ENCODE results near the gene SCN5A. TPM values are rescaled to one million over a fixed set of nuclear protein-coding genes. Genes with fewer than 3 reads are reported as not detected.

The SCN5A gene
- total and polyA plus RNA-seq, 2 of the 13 experiments (the other 11 are each of a cell fraction or from before 2014, with no cell fraction given): 0.22 TPM; not detected in 1

DNA sequence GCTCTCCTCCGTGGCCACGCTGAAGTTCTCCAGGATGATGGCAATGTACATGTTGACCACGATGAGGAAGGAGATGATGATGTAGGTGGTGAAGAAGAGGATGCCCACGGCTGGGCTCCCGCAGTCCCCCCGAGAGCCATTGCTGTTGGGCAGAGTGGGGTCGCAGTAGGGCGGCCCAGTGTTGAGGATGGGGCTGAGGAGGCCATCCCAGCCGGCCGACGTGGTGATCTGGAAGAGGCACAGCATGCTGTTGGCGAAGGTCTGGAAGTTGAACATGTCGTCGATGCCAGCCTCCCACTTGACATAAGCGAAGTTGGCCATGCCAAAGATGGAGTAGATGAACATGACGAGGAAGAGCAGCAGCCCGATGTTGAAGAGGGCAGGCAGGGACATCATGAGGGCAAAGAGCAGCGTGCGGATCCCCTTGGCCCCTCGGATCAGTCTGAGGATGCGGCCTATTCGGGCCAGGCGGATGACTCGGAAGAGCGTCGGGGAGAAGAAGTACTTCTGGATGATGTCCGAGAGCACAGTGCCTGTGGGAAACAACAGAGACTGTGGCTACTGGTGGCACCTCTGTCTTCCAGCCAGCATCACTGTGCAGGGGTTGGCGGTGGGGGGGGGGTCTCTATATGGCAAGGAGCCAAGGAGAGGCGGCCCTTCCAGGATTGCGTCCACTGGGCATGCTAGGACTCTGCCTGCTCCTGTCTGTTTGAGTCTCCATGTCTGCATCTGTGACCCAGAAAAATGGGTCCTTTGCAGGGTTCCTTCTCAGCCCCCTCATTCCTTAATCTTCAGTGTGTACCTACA is 98.3 kb downstream of the SCN5A start:
- CTCF ChIA-PET (ENCODE audit: low intra/inter-chr PET ratio, low total read pairs): no interaction called here
- H3K4me3 ChIP-seq (replicated peaks in 1 of 3; ENCODE audit: insufficient read depth in 1 of 3, low read depth in 2 of 3, low read length in 3 of 3): no peak overlapping the region
- H4K20me1 ChIP-seq (ENCODE audit: insufficient read depth, low read length): no peaks in the 10 kb centered on the region
- no peak overlapping the region for H3K9ac ChIP-seq (ENCODE audit: insufficient read depth, low read depth, low read length)
- FAIRE-seq: no peak
- POLR2A ChIA-PET: no interaction called here
- H3K9me3 ChIP-seq (ENCODE audit: low read length): no peaks in the 10 kb centered on the region
- H3K4me2 ChIP-seq (ENCODE audit: low read depth, low read length): no peak overlapping the region
- no peaks in the 10 kb centered on the region for H3K79me2 ChIP-seq (ENCODE audit: insufficient read depth, low read length)
- TF ChIP-seq ZFP36L1 (CRISPR knock-in tag; IDR thresholded peaks at IDR 0.05) (no peak), RORA (CRISPR knock-in tag; IDR thresholded peaks at IDR 0.05) (no peak)
- TF ChIP-seq, protein P1, sequence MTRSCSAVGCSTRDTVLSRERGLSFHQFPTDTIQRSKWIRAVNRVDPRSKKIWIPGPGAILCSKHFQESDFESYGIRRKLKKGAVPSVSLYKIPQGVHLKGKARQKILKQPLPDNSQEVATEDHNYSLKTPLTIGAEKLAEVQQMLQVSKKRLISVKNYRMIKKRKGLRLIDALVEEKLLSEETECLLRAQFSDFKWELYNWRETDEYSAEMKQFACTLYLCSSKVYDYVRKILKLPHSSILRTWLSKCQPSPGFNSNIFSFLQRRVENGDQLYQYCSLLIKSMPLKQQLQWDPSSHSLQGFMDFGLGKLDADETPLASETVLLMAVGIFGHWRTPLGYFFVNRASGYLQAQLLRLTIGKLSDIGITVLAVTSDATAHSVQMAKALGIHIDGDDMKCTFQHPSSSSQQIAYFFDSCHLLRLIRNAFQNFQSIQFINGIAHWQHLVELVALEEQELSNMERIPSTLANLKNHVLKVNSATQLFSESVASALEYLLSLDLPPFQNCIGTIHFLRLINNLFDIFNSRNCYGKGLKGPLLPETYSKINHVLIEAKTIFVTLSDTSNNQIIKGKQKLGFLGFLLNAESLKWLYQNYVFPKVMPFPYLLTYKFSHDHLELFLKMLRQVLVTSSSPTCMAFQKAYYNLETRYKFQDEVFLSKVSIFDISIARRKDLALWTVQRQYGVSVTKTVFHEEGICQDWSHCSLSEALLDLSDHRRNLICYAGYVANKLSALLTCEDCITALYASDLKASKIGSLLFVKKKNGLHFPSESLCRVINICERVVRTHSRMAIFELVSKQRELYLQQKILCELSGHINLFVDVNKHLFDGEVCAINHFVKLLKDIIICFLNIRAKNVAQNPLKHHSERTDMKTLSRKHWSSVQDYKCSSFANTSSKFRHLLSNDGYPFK (CRISPR knock-in tag; IDR thresholded peaks at IDR 0.05; ENCODE audit: borderline replicate concordance): no peak
- H3K4me1 ChIP-seq (ENCODE audit: insufficient read depth, low read length): no peaks in the 10 kb centered on the region
- in situ Hi-C loops (cut with HindIII; ENCODE audit: extremely low pct_ligation_motif_present, low pct_unique_long_range_greater_than_20kb): no loop called here
- intact Hi-C loops (cut with micrococcal nuclease; ENCODE audit: unreplicated experiment): no loop called here
- H3K27me3 ChIP-seq (ENCODE audit: control insufficient read depth in 1 of 2, insufficient read depth in 2 of 2, low read length in 2 of 2): peaks cover 2 to 45% of the 10 kb centered on the region in 2 experiments; a peak in 4 of 5 replicates
- DNase-seq (ENCODE audit: low spot score): no peak
- no peak overlapping the region for H3K27ac ChIP-seq (ENCODE audit: extremely low read length, insufficient read depth, low read length)
- H2AFZ ChIP-seq (ENCODE audit: low read length): no peak overlapping the region
- no peaks in the 10 kb centered on the region for H3K36me3 ChIP-seq (replicated peaks in 1 of 2; ENCODE audit: control insufficient read depth in 1 of 2, insufficient read depth in 2 of 2, low read length in 2 of 2)
- no TSS peak for BruUV-seq (replicated peaks)
- ATAC-seq: no peak
- 35% methylated on average over 22 of the region's 30 CpGs for WGBS (ENCODE audit: low lambda C conversion rate)
